Common myeloid progenitor, CD34-positive (primary cell): ENCODE measurements around the gene KLHL21.

ENCODE experiments used
- CTCF ChIA-PET: fragments of 350-600 bp; sonication (Branson Sonifier 250); formaldehyde crosslinking; loops from one replicate; lab custom pipeline; 2021; ENCODE audit warnings: antibody characterized with exemption; lab: Charles Lee
- POLR2A ChIA-PET: fragments of 350-600 bp; sonication (Branson Sonifier 250); formaldehyde crosslinking; loops from one replicate; lab custom pipeline; 2021; ENCODE audit warnings: antibody characterized with exemption; lab: Charles Lee
- DNase-seq, 3 donors: peaks; one replicate each; pipeline versions ENCODE4 v3.0.0 to v3.0.0-alpha.2; 2013
- H3K27ac ChIP-seq, 2 experiments: 1 replicate in 1 of 2; 2 replicates in 1 of 2; pipeline ENCODE4 v1.7.0; 2013; ENCODE audit warnings: inconsistent platforms in 2 of 2, low read length in 2 of 2, mild to moderate bottlenecking in 2 of 2, low read depth in 1 of 2, moderate library complexity in 1 of 2; ENCODE audit not compliant: severe bottlenecking in 2 of 2, insufficient read depth in 1 of 2, poor library complexity in 1 of 2
- H3K27me3 ChIP-seq, 5 experiments: replicated peaks in 2 of 5; 1 replicate in 3 of 5; 2 replicates in 2 of 5; pipeline versions ENCODE4 v1.6.1 to v1.7.0; 2013; ENCODE audit warnings: low read length in 4 of 5, mild to moderate bottlenecking in 2 of 5, moderate library complexity in 2 of 5, inconsistent platforms in 1 of 5; ENCODE audit not compliant: insufficient read depth in 5 of 5, control insufficient read depth in 4 of 5
- H3K36me3 ChIP-seq, 4 experiments: 1 replicate in 2 of 4; 2 replicates in 2 of 4; pipeline versions ENCODE4 v1.6.1 to v1.7.0; 2013; ENCODE audit warnings: low read length in 3 of 4, control low read depth in 1 of 4, mild to moderate bottlenecking in 1 of 4; ENCODE audit not compliant: control insufficient read depth in 4 of 4, insufficient read depth in 4 of 4
- H3K4me1 ChIP-seq, 4 experiments: 1 replicate in 3 of 4; 2 replicates in 1 of 4; pipeline versions ENCODE4 v1.6.1 to v1.7.1; 2013; ENCODE audit warnings: low read length in 3 of 4, mild to moderate bottlenecking in 3 of 4, control low read depth in 1 of 4, inconsistent platforms in 1 of 4, moderate library complexity in 1 of 4; ENCODE audit not compliant: control insufficient read depth in 4 of 4, insufficient read depth in 4 of 4; ENCODE audit errors: control extremely low read depth in 1 of 4
- H3K4me3 ChIP-seq, 7 experiments: 1 replicate in 4 of 7; 2 replicates in 3 of 7; pipeline versions ENCODE4 v1.5.1 to v1.7.0; 2013; ENCODE audit warnings: mild to moderate bottlenecking in 7 of 7, low read length in 6 of 7, moderate library complexity in 6 of 7, inconsistent platforms in 2 of 7, low read depth in 2 of 7, control low read depth in 1 of 7; ENCODE audit not compliant: insufficient read depth in 4 of 7, control insufficient read depth in 1 of 7; ENCODE audit errors: extremely low read depth in 1 of 7
- H3K9me3 ChIP-seq, 5 experiments: 1 replicate in 4 of 5; 2 replicates in 1 of 5; pipeline versions ENCODE4 v1.6.1 to v1.7.1; 2013; ENCODE audit warnings: low read length in 4 of 5, mild to moderate bottlenecking in 2 of 5, inconsistent platforms in 1 of 5, low read depth in 1 of 5, moderate library complexity in 1 of 5; ENCODE audit not compliant: control insufficient read depth in 4 of 5, insufficient read depth in 2 of 5; ENCODE audit errors: control extremely low read depth in 1 of 5
- WGBS: methylation state at CpG from one replicate; pipeline ENCODE4 v1.1.5; 2013; ENCODE audit not compliant: insufficient coverage; 5-methylcytosine and 5-hydroxymethylcytosine counted together

KLHL21 gene

GRCh38 chr1:6588893-6589520 is 13.7 kb downstream of the KLHL21 start:
- no peaks in the 10 kb centered on the region for H3K9me3 ChIP-seq
- DNase-seq: no peak
- H3K4me3 ChIP-seq: peak overlapping the region in 3 of 7 experiments; percentile 8 to 50 (median 11)
- ChIA-PET CTCF (interaction anchor here (0.9 to 4.7 kb wide), 10 partner anchors 9 to 150 kb away, joined by 3 to 48 read pairs (median 3); partner anchors contain the start of gene KLHL21), POLR2A (interaction anchor here (1.2 kb wide), 1 partner anchor 14 kb away, joined by 7 read pairs; the partner anchor contains the start of gene KLHL21)
- H3K36me3 ChIP-seq: peaks cover 4 to 82% (median 45%) of the 10 kb centered on the region in 4 experiments
- H3K27ac ChIP-seq: no peak overlapping the region
- peaks cover 6 to 75% (median 68%) of the 10 kb centered on the region in 4 experiments for H3K4me1 ChIP-seq
- WGBS: 53% methylated on average over 20 of the region's 24 CpGs
- H3K27me3 ChIP-seq: no peaks in the 10 kb centered on the region

- ChIA-PET CTCF (interaction anchor here (0.7 to 4.7 kb wide), 9 partner anchors 10 to 149 kb away, joined by 3 to 48 read pairs (median 3); partner anchors contain the start of gene KLHL21), POLR2A (no interaction called here)
- Histone ChIP-seq H3K27me3 (no peaks in the 10 kb centered on the region), H3K36me3 (peaks cover under 1 to 75% (median 38%) of the 10 kb centered on the region in 4 experiments), H3K4me1 (peaks cover 6 to 74% (median 68%) of the 10 kb centered on the region in 4 experiments), H3K4me3 (no peak overlapping the region), H3K27ac (no peak overlapping the region), H3K9me3 (no peaks in the 10 kb centered on the region)
- no peak for DNase-seq
- 83% methylated on average over 18 of the region's 25 CpGs for WGBS
Observed at GRCh38 chr1:6588128-6588892, 14.4 kb downstream of the KLHL21 start.

- H3K27me3 ChIP-seq: no peaks in the 10 kb centered on the region
- H3K9me3 ChIP-seq: no peaks in the 10 kb centered on the region
- CTCF ChIA-PET: interaction anchor here (0.7 to 4.7 kb wide), 3 partner anchors 15 to 46 kb away, joined by 3 to 48 read pairs (median 3); partner anchors contain the start of gene KLHL21
- H3K4me1 ChIP-seq: peaks cover 6 to 71% (median 63%) of the 10 kb centered on the region in 4 experiments
- WGBS: 43% methylated on average over 13 of the region's 13 CpGs
- H3K27ac ChIP-seq: no peak overlapping the region
- POLR2A ChIA-PET: no interaction called here
- no peak overlapping the region for H3K4me3 ChIP-seq
- peaks cover 0 to 68% (median 30%) of the 10 kb centered on the region in 4 experiments for H3K36me3 ChIP-seq
- no peak for DNase-seq
Observed at GRCh38 chr1:6587261-6588005, 15.2 kb downstream of the KLHL21 start.

- H3K9me3 ChIP-seq: no peaks in the 10 kb centered on the region
- POLR2A ChIA-PET: no interaction called here
- no peak for DNase-seq
- 97% methylated on average over 9 of the region's 11 CpGs for WGBS
- H3K27ac ChIP-seq: no peak overlapping the region
- H3K4me3 ChIP-seq: no peak overlapping the region
- CTCF ChIA-PET: no interaction called here
- peaks cover 8 to 71% (median 63%) of the 10 kb centered on the region in 4 experiments for H3K4me1 ChIP-seq
- peaks cover 0 to 60% (median 25%) of the 10 kb centered on the region in 4 experiments for H3K36me3 ChIP-seq
- H3K27me3 ChIP-seq: no peaks in the 10 kb centered on the region
Observed at GRCh38 chr1:6586404-6586816, 16.3 kb downstream of the KLHL21 start.

- Histone ChIP-seq H3K36me3 (peaks cover 0 to 59% (median 25%) of the 10 kb centered on the region in 4 experiments), H3K27me3 (no peaks in the 10 kb centered on the region), H3K4me1 (peaks cover 8 to 71% (median 63%) of the 10 kb centered on the region in 4 experiments), H3K4me3 (no peak overlapping the region), H3K9me3 (no peaks in the 10 kb centered on the region), H3K27ac (no peak overlapping the region)
- CTCF ChIA-PET: no interaction called here
- 100% methylated on average over 5 of the region's 7 CpGs for WGBS
- DNase-seq: no peak
- POLR2A ChIA-PET: no interaction called here
Observed at GRCh38 chr1:6585841-6586240, 16.8 kb downstream of the KLHL21 start.

- 97% methylated on average over 12 of the region's 12 CpGs for WGBS
- CTCF ChIA-PET: no interaction called here
- H3K9me3 ChIP-seq: no peaks in the 10 kb centered on the region
- no peak overlapping the region for H3K4me3 ChIP-seq
- H3K36me3 ChIP-seq: peaks cover 0 to 52% (median 23%) of the 10 kb centered on the region in 4 experiments
- H3K4me1 ChIP-seq: peaks cover 4 to 71% (median 63%) of the 10 kb centered on the region in 4 experiments
- H3K27ac ChIP-seq: no peak overlapping the region
- no peak for DNase-seq
- POLR2A ChIA-PET: no interaction called here
- H3K27me3 ChIP-seq: no peaks in the 10 kb centered on the region
Observed at GRCh38 chr1:6585081-6585722, 17.5 kb downstream of the KLHL21 start.
